Amniotic stem cell (primary cell): ENCODE data around the gene MINDY1.

Experiments used
- DNase-seq: peaks from one replicate; lab custom pipeline; 2025; lab: John Stamatoyannopoulos, UW

Gene MINDY1

DNA sequence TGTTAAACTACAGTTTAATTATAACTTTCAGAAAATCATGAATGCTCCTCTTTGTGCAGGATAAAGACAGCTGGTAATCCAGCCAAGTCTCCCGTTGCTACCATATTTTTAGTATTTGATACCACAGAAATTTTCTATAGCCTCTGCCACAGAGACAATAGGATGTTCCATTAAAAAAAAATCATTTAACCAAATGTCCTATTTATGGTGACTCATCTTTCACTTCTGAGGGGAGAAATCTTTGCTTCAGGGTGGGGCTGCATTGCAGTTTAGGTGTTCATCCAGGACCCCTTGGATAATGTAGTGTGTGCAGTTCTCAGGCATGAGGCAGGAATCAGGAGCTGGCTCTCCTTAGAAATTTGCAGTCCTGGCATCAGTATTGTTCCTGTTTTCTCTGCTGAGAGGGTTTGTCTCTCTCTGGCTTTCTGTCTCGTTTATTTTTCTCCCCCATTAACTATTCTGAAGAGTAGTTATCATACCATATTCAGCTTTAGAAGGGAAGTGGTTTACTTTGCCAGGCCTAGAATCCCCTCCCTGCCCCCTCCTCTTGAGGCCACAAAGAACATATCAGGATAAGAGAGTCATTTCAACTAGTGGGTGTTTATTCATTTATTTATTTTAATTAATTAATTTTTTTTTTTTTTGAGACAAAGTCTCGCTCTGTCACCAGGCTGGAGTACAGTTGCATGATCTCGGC lies 4.6 kb upstream of the MINDY1 start:
- no peak for DNase-seq

DNA sequence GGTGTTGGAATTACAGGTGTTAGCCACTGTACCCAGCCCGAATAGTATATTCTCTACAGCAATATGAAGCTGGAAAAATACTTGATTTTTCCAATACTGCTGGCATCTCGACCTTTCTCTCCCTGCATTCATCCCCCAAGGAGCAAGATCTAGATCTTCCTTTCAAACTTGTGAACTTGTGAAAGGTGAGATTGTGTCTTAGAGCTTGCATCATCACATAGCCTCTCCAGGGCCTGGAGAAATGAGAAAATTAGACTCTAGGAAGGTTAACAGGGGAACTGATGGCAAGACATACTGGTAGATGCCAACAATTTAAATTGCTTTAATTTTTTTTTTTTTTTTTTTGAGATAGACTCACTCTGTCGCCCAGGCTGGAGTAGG lies 3.6 kb upstream of the MINDY1 start:
- DNase-seq: no peak

DNA sequence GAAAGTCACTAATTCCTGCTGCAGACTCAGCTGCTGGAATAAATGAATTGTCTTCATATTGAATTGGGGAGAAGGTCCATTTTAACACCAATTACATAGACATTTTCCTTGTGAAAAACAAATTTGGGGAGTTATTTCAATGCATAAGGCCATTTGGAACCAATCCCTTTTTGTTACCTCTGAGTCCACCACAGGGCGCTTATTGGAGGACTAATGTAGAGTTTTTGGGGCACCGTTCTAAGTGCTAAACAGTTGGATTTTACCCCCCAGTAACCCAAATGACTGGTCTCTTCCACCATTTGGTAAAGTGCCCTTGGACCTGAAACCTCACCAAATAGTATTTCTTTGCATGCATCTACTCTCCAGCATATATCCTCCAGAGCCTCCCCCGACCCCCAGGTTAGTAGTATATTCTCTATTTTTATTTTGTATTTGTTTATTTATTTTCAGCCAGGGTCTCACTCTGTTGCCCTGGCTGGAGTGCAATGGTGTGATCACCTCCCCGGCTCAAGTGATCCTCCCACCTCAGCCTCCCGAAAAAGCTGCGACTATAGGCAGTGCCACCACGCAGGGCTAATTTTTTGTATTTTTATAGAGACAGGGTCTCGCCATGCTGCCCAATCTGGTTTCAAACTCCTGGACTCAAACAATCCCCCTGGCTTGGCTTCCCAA lies 3.1 kb upstream of the MINDY1 start:
- no peak for DNase-seq

DNA sequence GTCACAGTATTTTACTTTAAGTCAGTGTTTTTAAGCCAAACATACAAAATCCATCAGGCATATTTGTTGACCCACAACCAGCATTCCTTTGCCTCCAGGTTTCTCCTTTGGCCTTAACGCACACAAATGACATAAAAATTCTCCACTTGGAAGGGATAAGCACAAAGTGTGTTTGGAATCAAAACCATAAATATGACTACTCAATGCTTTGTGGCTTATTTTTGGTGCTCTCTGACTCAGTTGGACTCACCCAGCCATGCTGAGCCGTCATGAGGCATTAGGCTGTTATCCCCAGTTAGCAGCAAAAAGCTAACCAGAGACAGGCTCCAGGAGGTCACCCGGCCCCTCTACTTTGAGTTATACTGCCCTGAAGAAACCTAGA lies 2.5 kb upstream of the MINDY1 start:
- no peak for DNase-seq

DNA sequence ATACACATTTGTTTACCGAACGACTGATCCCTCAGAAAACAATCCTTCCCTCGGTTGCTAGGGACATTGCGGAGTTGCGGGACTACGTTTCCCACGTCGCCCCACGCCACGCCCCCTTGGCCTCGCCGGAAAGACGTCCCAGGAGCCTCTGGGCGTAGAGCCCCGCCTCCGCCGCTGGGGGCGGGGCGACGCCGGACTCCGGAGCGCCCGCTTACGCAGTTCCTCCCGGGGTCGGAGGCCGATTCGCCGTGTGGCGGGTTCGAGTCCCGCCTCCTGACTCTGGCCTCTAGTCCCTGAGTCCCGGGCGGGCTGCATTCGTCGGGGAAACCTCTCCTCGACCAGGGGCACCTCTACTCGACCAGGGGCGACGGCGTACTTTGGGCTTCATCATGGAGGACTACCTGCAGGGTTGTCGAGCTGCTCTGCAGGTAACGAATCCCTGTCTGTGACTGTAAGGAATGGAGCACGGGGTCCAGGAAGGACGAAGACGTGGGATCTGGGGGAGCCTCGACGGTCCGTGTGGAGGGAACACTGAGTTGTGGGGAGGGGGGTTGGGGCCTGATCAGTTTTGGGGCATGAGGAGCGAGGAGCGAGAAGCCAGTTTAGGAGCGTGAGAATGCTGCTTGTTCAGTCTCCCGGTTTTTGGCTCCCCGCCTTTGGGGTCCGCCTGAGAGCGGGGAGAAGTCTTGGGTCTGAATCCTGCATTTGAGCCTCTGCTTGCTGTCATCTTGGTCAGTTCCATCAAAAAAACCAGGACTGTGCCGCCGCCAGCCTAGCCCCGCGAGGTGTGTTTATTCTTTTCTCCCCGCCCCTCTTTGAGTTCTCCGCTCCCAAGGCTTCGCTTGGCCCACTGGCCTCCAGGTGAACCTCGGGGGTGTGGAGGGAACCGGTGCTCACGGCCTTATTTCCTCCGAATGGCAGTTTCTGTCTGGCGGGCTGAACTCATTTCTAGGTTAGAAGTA lies 1.8 kb upstream of the MINDY1 start, which contains the start of gene PRUNE1:
Gene PRUNE1 (plus strand): TSS at position 206 of the 962 bp plus-strand sequence. CDS start 184 bp downstream, at position 390.
- peak; percentile 89 for DNase-seq

DNA sequence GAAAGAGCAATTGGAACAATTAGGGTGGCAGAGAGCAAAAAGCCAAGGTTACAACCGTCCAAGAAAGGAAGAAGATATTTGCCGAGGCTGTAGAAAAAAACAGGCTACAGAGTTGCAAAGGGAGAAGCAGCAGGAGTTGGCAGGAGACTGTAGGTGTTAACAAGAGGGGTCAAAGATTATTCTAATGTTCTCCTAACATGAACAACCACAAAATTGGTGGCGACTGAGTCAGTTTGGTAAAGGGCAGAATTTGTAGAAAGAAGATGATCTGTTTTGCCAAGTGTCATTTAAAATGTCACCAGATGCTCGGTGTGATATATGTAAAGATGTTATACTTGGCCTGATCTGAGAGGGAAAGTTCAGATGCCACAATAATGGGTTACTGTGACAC lies 1.1 kb upstream of the MINDY1 start:
- no peak for DNase-seq

DNA sequence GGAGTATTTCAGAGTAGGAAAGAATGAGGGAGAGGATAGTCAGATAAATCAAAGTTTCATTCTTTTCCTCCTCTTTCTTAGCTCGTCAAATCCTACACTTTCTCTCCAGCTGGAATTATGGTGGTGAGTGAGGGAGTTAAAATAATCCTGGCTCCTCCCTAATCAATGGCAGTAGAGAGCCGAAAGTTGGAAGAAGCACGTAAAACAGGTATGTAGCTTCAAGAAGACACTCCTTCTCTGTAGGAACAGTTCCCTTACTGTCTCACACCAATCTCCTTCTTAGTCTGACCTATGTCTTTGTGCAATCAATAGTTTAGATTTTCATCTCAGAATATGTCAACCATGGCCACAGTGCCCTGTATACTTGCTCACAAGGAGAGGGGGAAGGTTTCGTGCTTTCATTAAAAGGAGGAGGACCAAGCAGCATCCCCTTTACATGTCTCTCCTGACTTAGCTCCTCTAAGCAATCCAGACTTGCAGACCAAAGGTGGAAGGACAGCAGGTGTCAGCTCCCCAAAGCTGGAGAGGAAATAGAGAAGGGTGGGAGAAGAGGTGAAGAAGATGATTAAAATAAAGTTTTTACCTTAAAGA lies 878 bp downstream of the MINDY1 start:
- DNase-seq: no peak

DNA sequence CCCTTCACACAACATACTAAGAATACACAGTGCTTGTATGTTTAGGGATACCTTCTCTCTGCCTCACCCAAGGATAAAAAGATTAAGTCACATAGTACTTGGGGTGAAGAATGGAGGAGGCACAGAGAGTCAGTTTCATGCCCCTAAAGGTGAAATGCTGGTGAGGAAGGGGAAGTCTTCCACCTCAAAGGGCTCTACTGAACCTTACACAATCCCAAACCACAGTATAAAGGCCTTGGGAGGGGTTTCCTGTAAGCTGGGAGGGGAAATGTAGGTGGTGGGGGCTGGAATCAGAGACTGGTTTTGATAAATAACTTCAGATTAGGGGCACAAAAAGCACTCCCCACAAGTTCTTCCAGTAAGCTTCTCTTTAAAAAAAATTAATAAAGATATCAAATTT lies 3.5 kb downstream of the MINDY1 start:
- no peak for DNase-seq

DNA sequence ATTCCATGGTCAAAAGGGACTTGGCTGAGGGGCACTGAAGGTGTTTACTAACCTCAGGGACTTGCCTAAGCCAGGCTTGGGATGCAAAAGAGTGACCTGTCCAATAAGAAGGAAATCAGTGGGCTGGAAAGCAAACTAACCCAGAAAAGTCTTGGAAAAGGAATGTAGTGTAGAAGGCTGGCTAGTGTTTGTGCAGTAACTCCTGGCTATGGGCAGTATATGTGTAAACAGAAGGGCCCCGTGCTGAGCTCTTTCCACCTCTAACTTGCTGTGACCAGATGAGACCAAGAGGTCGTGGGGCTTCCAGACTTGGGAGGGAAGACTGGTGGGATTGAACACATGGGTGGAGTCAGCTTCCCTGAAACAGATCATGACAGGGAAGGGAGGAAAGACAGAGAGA lies 4.1 kb downstream of the MINDY1 start:
- DNase-seq: no peak

DNA sequence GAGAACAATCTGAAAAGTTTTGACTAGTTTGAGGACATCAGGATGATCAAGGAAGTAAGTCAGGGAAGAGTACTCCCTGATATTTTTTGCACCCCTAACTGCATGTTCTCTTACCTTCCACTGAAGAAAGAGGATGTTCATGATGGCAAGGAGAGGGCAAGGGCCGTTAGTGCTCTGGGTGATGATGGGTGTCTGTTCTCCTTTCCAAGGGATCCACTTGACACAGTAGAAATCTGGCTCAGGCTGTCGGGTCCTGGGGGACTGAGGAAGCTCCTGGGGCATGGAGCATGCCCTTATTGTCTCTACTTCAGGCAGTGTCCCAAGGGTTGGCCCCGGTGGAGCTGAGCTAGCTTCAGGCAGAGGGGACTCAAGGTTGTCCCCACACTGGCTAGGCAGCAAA lies 4.7 kb downstream of the MINDY1 start:
- DNase-seq: no peak

DNA sequence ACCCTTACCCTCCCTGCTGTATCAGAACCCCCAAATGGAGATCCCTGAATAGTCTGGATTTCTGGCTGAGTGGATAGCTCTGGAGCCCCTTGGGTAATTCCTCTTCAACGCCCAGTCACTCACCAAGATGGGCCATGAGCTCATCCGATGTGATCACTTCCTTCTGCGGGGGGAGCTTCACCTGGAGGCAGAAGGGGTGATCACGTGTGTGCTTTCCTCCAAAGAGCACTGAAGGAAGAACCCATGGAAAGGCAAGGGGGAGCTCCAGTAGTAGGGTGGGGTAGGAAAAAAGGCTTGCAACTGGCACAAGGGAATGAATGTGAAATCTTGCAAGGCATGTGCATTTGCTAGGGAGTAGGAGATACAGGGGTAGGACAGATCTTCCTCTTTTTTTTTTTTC lies 5.1 kb downstream of the MINDY1 start:
- no peak for DNase-seq

DNA sequence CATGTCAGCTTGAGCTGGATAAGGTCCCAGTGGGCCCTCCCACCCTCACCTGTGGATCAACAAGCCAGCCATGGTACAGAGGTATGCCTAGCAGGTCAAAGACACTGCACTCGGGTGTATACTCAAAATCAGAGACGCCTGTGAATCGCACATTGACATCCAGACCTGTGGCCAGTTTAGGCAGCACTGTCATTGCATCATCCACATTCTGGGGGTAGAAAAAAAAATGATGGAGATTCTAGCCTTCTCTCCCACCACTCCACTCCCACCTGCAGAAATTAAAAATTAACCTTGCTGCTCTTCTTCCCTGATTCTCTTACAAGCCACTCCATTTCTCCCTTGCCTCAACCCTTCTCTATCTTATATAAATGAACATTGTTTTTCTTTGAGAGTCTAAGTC lies 6.3 kb downstream of the MINDY1 start:
- no peak for DNase-seq

DNA sequence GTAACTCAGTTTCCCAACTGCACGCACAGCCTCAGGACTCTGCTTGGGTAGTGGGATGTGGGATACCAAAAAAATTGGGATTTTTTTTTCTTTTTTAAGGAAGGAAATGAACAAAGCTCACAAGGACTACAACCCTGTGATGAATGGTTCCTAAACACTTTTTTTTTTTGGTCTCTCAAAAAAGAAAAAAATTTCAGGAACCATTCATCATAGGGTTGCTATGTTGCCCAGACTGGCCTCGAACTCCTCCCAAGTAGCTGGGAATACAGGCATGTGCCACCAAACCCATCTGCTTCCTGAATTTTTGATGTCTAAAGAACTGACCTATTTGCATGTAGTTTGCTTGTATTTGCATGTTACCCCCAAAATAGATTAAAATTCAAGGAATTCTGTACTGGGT lies 6.8 kb downstream of the MINDY1 start:
- no peak for DNase-seq

DNA sequence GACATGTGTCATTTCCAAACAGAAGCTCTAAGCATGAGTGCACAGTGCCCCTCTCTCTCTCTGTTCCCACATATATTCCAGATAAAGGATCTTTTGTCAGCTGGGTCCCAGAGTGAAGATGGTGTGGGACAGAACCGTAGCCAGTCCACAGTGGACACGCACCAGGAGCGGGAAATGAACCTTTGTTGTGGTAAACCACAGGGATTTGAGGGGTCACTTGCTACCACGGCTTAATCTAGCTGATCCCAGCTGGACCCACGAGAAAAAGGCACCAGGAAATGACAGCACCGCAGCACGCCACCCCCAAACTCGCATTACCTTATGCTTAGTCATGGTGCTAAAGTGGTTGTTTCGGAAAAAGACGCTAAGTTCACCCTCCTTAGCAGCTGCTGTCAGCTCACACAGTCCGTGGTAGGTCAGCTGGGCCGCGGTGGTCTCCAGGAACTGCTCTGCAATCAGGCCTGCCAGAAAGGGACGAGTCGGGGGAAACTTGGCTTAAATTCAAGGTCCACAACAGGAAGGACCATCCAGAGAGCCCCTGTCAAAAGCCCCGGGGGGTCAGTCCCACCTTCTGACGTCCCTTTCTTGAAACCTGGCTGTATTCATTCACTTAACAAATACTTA lies 7.5 kb downstream of the MINDY1 start:
- DNase-seq: no peak

DNA sequence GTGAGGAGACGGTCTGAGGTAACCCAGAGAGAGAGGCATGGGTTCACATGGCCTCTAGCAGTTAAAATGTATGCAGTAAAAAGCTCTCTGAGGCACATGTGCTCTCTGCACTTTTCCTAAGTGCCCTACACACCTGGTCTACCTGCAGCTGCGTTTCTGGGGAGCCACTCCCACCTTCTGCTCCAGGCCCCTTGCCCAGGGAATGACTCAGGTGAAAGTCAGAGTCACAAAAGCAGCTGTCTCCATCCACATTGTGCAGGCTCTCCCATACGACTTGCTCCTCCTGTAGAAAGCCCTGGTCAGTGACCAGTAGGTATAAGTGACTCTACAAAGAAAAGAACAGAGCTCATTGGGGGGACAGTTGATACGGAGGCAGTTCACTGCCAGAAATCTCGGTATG lies 8.8 kb downstream of the MINDY1 start:
- DNase-seq: no peak

DNA sequence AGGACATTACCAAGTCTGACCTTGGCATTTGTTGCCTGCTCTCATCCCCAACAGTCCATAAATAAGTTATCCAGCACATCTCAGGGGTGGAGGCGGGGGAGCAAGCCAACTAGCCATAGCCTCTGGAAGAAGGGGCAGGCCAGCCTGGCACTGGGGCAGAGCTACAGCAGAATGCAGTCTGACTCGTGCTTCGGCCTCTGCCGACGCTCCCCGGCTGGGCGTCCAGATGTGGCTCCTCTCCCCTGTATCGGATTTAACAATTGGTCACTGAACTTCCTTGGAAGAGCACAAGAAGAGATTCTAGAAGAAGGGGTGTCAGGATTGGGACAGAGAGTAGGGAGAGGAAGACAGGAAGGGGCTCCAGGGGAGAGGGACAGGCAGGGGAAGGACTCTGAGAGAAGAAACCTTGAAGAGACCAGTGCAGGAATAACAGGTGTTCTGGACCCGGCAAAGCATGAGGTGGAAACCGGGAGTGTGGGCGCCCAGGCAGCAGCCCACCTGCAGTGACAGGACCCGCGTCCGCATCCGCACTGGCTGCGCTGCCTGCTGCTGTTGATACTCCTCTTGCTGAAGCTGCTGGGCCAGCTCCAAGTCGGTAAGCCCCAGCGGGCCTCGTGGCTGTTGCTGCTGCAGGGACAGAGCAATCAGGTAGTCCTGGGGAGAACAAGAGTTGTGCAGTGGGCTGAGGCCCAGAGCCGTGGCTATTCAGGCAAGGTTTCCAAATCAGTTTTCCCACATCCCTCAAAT lies 9.4 kb downstream of the MINDY1 start:
- DNase-seq: no peak

DNA sequence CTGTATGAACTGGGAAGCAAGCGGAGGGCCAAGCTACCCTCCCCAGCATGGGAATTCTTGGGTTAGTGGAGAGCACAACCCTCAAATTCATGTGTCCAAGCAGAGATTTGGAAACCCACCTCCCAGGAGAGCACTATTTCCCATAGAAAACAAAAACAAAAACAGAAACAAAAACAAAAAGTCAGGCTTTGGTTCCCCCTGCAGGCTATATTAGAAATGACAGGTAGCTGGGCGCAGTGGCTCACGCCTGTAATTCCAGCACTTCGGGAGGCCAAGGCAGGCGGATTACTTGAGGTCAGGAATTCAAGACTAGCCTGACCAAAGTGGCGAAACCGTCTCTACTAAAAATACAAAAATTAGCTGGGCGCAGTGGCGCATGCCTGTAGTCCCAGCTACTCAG lies 10.8 kb downstream of the MINDY1 start:
- DNase-seq: no peak

DNA sequence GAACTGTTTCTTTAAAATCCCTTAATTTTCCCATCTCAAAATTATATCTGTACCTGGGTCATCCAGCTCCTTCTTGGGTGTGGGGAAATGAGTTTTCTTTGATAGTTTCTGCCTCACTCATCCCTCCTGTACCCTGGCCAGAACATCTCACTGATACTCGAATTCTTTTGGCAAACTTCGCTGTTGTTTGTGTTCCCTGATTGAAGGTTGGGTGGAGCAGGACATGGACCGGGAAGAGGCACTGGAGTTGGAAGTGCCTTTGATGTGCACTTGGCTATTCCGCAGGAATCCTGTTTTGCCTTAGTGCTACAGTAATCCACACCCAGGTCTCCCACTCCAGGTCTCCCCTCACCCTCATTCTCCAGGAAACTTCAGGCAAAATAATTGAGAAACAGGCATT lies 11.2 kb downstream of the MINDY1 start:
- no peak for DNase-seq

DNA sequence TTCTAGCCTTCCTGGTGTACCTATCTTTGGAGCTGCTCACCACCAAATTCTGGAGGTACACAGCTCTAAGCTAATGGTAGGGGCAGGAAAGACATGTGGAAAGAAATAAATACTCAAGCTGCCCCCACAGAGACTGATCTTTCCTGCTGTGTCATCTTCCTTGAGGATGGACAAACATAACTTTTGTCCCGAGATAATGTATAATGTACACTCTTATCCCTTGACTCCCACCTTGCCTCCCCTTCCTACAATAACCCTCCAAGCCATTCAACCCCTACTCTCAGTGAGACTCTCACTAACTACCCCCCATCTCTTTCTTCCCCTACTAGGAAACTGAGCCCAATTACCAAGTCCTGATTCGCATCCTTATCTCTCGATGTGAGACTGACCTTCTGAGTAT lies 12.5 kb downstream of the MINDY1 start:
- no peak for DNase-seq

DNA sequence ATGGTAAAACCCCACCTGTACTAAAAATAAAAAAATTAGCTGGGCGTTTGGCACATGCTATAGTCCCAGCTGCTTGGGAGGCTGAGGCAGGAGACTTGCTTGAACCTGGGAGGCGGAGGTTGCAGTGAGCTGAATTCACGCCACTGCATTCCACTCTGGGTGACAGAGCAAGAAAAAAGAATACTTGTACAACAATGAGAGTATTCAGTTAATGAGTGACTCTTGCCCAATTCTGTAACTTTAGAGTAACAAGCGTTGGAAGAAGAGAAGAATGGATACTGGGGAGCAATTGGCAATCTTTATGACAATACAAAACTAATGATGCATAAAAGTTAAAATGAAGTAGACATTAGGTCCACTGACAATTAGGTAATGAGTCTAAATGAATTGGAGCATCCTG lies 14.1 kb downstream of the MINDY1 start:
- no peak for DNase-seq

DNA sequence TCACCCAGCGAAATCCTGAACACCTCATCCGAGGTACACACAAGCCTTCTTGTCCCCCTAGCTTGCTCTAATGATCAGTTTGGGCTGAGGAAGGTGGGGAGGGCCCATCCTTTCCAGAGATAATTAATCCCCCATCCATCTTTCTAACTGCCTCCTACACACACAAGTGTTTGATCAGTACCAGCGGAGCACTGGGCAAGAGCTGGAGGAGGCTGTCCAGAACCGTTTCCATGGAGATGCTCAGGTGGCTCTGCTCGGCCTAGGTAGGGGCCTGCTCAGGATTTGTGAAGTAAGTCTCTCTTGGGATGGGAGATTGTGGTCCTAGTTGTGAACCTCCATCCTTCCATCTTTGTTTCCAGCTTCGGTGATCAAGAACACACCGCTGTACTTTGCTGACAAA lies 18.8 kb downstream of the MINDY1 start:
- no peak for DNase-seq
